OCI-LY3 (cell line): ENCODE measurements around the gene GRIP1.

ENCODE experiments used
- CTCF ChIP-seq: fragments of 200-600, 300-600 bp; sonication (generic); IDR thresholded peaks from 2 replicates; pipeline ENCODE4 v1.5.1; 2014; ENCODE audit warnings: antibody characterized with exemption, low read length, low read depth
- EZH2phosphoT487 ChIP-seq: fragments of 200-600 bp; shearing (Covaris generic); IDR thresholded peaks from 2 replicates; pipeline ENCODE4 v1.6.1; 2018; ENCODE audit warnings: antibody characterized with exemption, mixed run types, low read depth

GRCh38 chr12:66638666-66639065 lies 40.2 kb downstream of the GRIP1 start:
- TF ChIP-seq CTCF (no peak), EZH2phosphoT487 (no peak)
